HG03342 (cell line): Measurements from ENCODE around the gene TCHH.
"Not testable (repeated sequence)": the region's sequence is repeated elsewhere in the genome, so short reads cannot be mapped to it uniquely, and the experiment has no call there.

Source experiments
- ATAC-seq: cut with Tn5 transposase; IDR thresholded peaks from one replicate; pipeline ENCODE4 v1.9.1; 2021; ENCODE audit warnings: mild to moderate bottlenecking, moderate library complexity; ENCODE audit not compliant: unreplicated experiment

Gene TCHH

GRCh38 chr1:152111515-152111968 lies 3.7 kb downstream of the TCHH start:
- no peak for ATAC-seq

GRCh38 chr1:152110860-152111514 lies 4.3 kb downstream of the TCHH start:
- no peak for ATAC-seq

GRCh38 chr1:152110365-152110859 lies 4.8 kb downstream of the TCHH start:
- ATAC-seq = no peak

GRCh38 chr1:152109998-152110294 lies 5.3 kb downstream of the TCHH start:
- no peak for ATAC-seq

- ATAC-seq = no peak
These were observed 5.8 kb downstream of the TCHH start for GRCh38 chr1:152109231-152109997.

- ATAC-seq = no peak
These were observed 6.4 kb downstream of the TCHH start for GRCh38 chr1:152108882-152109222.

GRCh38 chr1:152107984-152108881 lies 7.0 kb downstream of the TCHH start:
- no peak for ATAC-seq

- ATAC-seq = no peak
These were observed 7.9 kb downstream of the TCHH start for GRCh38 chr1:152107031-152107983.

GRCh38 chr1:152104854-152105253 lies 10.4 kb downstream of the TCHH start:
- ATAC-seq = no peak

- no peak for ATAC-seq
These were observed 18.3 kb downstream of the TCHH start for GRCh38 chr1:152096931-152097330.

GRCh38 chr1:152089014-152089674 lies 26.1 kb downstream of the TCHH start, which contains the start of gene TCHHL1:
TSS of gene TCHHL1 (minus strand) at chr1:152089064. CDS start at chr1:152088143, 921 bp downstream.
- no peak for ATAC-seq

GRCh38 chr1:152086760-152087159 lies 28.5 kb downstream of the TCHH start:
- no peak for ATAC-seq

GRCh38 chr1:152084853-152085252 lies 30.4 kb downstream of the TCHH start:
- ATAC-seq = no peak

GRCh38 chr1:152081026-152081425 lies 34.2 kb downstream of the TCHH start:
- not testable (repeated sequence) for ATAC-seq

GRCh38 chr1:152080494-152080893 lies 34.8 kb downstream of the TCHH start:
- not testable (repeated sequence) for ATAC-seq

GRCh38 chr1:152078831-152079441 lies 36.3 kb downstream of the TCHH start:
- no peak for ATAC-seq

- no peak for ATAC-seq
These were observed 42.9 kb downstream of the TCHH start for GRCh38 chr1:152072311-152072710.

- no peak for ATAC-seq
These were observed 44.1 kb downstream of the TCHH start for GRCh38 chr1:152071123-152071522.

- no peak for ATAC-seq
These were observed 47.3 kb downstream of the TCHH start for GRCh38 chr1:152067929-152068328.
